ENCODE results near the gene ZC3H12A. TPM values are rescaled to one million over a fixed set of nuclear protein-coding genes. Genes with fewer than 3 reads are reported as not detected.

The ZC3H12A gene
- total and polyA plus RNA-seq, 4 donors, result 2.1 to 10.9 (median 3.0) TPM

DNA sequence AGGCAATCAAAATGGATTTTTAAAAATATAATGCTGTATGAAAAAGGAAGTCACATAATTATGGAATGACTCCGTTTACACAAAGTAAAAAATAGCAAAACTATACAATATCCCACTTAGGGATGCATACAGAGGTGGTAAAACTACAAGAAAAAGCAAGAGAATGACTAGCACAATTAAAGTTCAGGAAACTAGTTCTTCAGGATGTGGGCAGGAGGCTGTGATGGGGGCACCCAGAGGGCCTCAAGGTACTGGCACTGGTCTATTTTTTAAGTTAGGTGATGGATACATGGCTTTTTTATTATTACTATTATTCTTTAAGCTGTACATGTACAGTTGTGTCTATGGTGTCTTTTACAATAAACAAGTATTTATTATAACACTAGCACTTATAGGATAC lies 1.4 kb upstream of the ZC3H12A start:
- no peak overlapping the region for H3K27ac ChIP-seq (ENCODE audit: low read depth in 1 of 2, low read length in 2 of 2)
- no peaks in the 10 kb centered on the region for H3K9me3 ChIP-seq (ENCODE audit: control insufficient read depth in 4 of 4, low read length in 3 of 4)
- H3K4me1 ChIP-seq (ENCODE audit: control insufficient read depth in 4 of 4, insufficient read depth in 4 of 4, low read length in 3 of 4), result peaks cover 15 to 43% (median 30%) of the 10 kb centered on the region in 4 donors
- no peak overlapping the region for H3K4me3 ChIP-seq (ENCODE audit: low read depth in 1 of 3, low read length in 3 of 3)
- H3K36me3 ChIP-seq (ENCODE audit: control insufficient read depth in 4 of 4, insufficient read depth in 3 of 4, low read depth in 1 of 4, low read length in 3 of 4), result no peaks in the 10 kb centered on the region
- H3K9ac ChIP-seq (ENCODE audit: low read depth in 1 of 2, low read length in 2 of 2), result peak overlapping the region in 1 of 2 donors; percentile 17
- no peak for DNase-seq (ENCODE audit: low spot score)
- no peaks in the 10 kb centered on the region for H3K27me3 ChIP-seq (ENCODE audit: control insufficient read depth in 4 of 4, insufficient read depth in 4 of 4, low read length in 3 of 4)
- 82% methylated on average over 1 of the region's 1 CpG for WGBS
- TF ChIP-seq RAD21 (IDR thresholded peaks at IDR 0.05), result no peak
- TF ChIP-seq, protein P1, sequence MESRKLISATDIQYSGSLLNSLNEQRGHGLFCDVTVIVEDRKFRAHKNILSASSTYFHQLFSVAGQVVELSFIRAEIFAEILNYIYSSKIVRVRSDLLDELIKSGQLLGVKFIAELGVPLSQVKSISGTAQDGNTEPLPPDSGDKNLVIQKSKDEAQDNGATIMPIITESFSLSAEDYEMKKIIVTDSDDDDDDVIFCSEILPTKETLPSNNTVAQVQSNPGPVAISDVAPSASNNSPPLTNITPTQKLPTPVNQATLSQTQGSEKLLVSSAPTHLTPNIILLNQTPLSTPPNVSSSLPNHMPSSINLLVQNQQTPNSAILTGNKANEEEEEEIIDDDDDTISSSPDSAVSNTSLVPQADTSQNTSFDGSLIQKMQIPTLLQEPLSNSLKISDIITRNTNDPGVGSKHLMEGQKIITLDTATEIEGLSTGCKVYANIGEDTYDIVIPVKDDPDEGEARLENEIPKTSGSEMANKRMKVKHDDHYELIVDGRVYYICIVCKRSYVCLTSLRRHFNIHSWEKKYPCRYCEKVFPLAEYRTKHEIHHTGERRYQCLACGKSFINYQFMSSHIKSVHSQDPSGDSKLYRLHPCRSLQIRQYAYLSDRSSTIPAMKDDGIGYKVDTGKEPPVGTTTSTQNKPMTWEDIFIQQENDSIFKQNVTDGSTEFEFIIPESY (IDR thresholded peaks at IDR 0.05), result no peak
- no peak for TF ChIP-seq MAX (IDR thresholded peaks at IDR 0.05)
- no peak for TF ChIP-seq SP1 (IDR thresholded peaks at IDR 0.05)
- no peak for TF ChIP-seq EGR1 (IDR thresholded peaks at IDR 0.05; ENCODE audit: low read depth in 2 of 2)
- no peak for TF ChIP-seq FOXA2 (IDR thresholded peaks at IDR 0.05)
- TF ChIP-seq YY1 (IDR thresholded peaks at IDR 0.05), result no peak
- no peak for TF ChIP-seq JUND (IDR thresholded peaks at IDR 0.05)
- no peak for TF ChIP-seq HNF4A (conservative IDR thresholded peaks at IDR 0.05)

GRCh38 chr1:37473431-37474045 lies 842 bp upstream of the ZC3H12A start:
- peaks cover 20 to 49% (median 35%) of the 10 kb centered on the region in 4 donors for H3K4me1 ChIP-seq (ENCODE audit: control insufficient read depth in 4 of 4, insufficient read depth in 4 of 4, low read length in 3 of 4)
- DNase-seq (ENCODE audit: low spot score), result no peak
- peak overlapping the region; percentile 2 to 68 for H3K9ac ChIP-seq (ENCODE audit: low read depth in 1 of 2, low read length in 2 of 2)
- TF ChIP-seq YY1 (IDR thresholded peaks at IDR 0.05), result no peak
- no peak for TF ChIP-seq JUND (IDR thresholded peaks at IDR 0.05)
- TF ChIP-seq GABPA (IDR thresholded peaks at IDR 0.05 in 1 of 2, conservative IDR thresholded peaks at IDR 0.05 in 1 of 2), result no peak
- TF ChIP-seq FOXA1 (IDR thresholded peaks at IDR 0.05), result no peak
- TF ChIP-seq, protein P2, sequence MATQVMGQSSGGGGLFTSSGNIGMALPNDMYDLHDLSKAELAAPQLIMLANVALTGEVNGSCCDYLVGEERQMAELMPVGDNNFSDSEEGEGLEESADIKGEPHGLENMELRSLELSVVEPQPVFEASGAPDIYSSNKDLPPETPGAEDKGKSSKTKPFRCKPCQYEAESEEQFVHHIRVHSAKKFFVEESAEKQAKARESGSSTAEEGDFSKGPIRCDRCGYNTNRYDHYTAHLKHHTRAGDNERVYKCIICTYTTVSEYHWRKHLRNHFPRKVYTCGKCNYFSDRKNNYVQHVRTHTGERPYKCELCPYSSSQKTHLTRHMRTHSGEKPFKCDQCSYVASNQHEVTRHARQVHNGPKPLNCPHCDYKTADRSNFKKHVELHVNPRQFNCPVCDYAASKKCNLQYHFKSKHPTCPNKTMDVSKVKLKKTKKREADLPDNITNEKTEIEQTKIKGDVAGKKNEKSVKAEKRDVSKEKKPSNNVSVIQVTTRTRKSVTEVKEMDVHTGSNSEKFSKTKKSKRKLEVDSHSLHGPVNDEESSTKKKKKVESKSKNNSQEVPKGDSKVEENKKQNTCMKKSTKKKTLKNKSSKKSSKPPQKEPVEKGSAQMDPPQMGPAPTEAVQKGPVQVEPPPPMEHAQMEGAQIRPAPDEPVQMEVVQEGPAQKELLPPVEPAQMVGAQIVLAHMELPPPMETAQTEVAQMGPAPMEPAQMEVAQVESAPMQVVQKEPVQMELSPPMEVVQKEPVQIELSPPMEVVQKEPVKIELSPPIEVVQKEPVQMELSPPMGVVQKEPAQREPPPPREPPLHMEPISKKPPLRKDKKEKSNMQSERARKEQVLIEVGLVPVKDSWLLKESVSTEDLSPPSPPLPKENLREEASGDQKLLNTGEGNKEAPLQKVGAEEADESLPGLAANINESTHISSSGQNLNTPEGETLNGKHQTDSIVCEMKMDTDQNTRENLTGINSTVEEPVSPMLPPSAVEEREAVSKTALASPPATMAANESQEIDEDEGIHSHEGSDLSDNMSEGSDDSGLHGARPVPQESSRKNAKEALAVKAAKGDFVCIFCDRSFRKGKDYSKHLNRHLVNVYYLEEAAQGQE (IDR thresholded peaks at IDR 0.05), result no peak
- no peak for TF ChIP-seq HNF4A (conservative IDR thresholded peaks at IDR 0.05)
- TF ChIP-seq, protein P1 (IDR thresholded peaks at IDR 0.05), result no peak
- TF ChIP-seq, protein P3, sequence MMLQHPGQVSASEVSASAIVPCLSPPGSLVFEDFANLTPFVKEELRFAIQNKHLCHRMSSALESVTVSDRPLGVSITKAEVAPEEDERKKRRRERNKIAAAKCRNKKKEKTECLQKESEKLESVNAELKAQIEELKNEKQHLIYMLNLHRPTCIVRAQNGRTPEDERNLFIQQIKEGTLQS (IDR thresholded peaks at IDR 0.05), result no peak
- TF ChIP-seq EGR1 (IDR thresholded peaks at IDR 0.05; ENCODE audit: low read depth in 2 of 2), result no peak
- no peak for TF ChIP-seq MAX (IDR thresholded peaks at IDR 0.05)
- TF ChIP-seq, protein P4, sequence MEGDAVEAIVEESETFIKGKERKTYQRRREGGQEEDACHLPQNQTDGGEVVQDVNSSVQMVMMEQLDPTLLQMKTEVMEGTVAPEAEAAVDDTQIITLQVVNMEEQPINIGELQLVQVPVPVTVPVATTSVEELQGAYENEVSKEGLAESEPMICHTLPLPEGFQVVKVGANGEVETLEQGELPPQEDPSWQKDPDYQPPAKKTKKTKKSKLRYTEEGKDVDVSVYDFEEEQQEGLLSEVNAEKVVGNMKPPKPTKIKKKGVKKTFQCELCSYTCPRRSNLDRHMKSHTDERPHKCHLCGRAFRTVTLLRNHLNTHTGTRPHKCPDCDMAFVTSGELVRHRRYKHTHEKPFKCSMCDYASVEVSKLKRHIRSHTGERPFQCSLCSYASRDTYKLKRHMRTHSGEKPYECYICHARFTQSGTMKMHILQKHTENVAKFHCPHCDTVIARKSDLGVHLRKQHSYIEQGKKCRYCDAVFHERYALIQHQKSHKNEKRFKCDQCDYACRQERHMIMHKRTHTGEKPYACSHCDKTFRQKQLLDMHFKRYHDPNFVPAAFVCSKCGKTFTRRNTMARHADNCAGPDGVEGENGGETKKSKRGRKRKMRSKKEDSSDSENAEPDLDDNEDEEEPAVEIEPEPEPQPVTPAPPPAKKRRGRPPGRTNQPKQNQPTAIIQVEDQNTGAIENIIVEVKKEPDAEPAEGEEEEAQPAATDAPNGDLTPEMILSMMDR (IDR thresholded peaks at IDR 0.05; ENCODE audit: low read depth, low read length, missing input control), result no peak
- TF ChIP-seq SP1 (IDR thresholded peaks at IDR 0.05), result no peak
- no peak for TF ChIP-seq FOXA2 (IDR thresholded peaks at IDR 0.05)
- TF ChIP-seq NR2F2 (IDR thresholded peaks at IDR 0.05), result no peak
- no peak for TF ChIP-seq TAF1 (conservative IDR thresholded peaks at IDR 0.05)
- no peak for TF ChIP-seq RXRA (IDR thresholded peaks at IDR 0.05)
- no peak for TF ChIP-seq RAD21 (IDR thresholded peaks at IDR 0.05)
- TF ChIP-seq HNF4G (IDR thresholded peaks at IDR 0.05), result no peak
- H3K4me3 ChIP-seq (ENCODE audit: low read depth in 1 of 3, low read length in 3 of 3), result peak overlapping the region; percentile 54 to 96 (median 73)
- no peaks in the 10 kb centered on the region for H3K36me3 ChIP-seq (ENCODE audit: control insufficient read depth in 4 of 4, insufficient read depth in 3 of 4, low read depth in 1 of 4, low read length in 3 of 4)
- H3K9me3 ChIP-seq (ENCODE audit: control insufficient read depth in 4 of 4, low read length in 3 of 4), result no peaks in the 10 kb centered on the region
- 29% methylated on average over 12 of the region's 12 CpGs for WGBS
- peak overlapping the region; percentile 84 to 97 for H3K27ac ChIP-seq (ENCODE audit: low read depth in 1 of 2, low read length in 2 of 2)
- H3K27me3 ChIP-seq (ENCODE audit: control insufficient read depth in 4 of 4, insufficient read depth in 4 of 4, low read length in 3 of 4), result no peaks in the 10 kb centered on the region
